ENCODE data around the gene APOB.

Gene APOB

GRCh38 chr2:21055879-21056790, 12.3 kb upstream of the APOB start:
- TF ChIP-seq POLR2A (IDR thresholded peaks at IDR 0.05; ENCODE audit: low read depth, low read length): no peak
- FAIRE-seq: no peak
- no peak for DNase-seq (ENCODE audit: insufficient read length, low spot score)

GRCh38 chr2:21055451-21055850, 11.6 kb upstream of the APOB start:
- TF ChIP-seq POLR2A (IDR thresholded peaks at IDR 0.05; ENCODE audit: low read depth, low read length): no peak
- no peak for DNase-seq (ENCODE audit: insufficient read length, low spot score)
- FAIRE-seq: no peak

GRCh38 chr2:21054011-21054410, 10.1 kb upstream of the APOB start:
- DNase-seq (ENCODE audit: insufficient read length, low spot score) (no peak), FAIRE-seq (no peak)
- TF ChIP-seq POLR2A (IDR thresholded peaks at IDR 0.05; ENCODE audit: low read depth, low read length): no peak

GRCh38 chr2:21052044-21052443, 8.2 kb upstream of the APOB start:
- no peak for TF ChIP-seq POLR2A (IDR thresholded peaks at IDR 0.05; ENCODE audit: low read depth, low read length)
- no peak for DNase-seq (ENCODE audit: insufficient read length, low spot score)
- FAIRE-seq: no peak

GRCh38 chr2:21050164-21050563, 6.3 kb upstream of the APOB start:
- TF ChIP-seq POLR2A (IDR thresholded peaks at IDR 0.05; ENCODE audit: low read depth, low read length): no peak
- FAIRE-seq: no peak
- DNase-seq (ENCODE audit: insufficient read length, low spot score): no peak

GRCh38 chr2:21047141-21048009, 3.5 kb upstream of the APOB start:
- DNase-seq (ENCODE audit: insufficient read length, low spot score) (no peak), FAIRE-seq (no peak)
- TF ChIP-seq POLR2A (IDR thresholded peaks at IDR 0.05; ENCODE audit: low read depth, low read length): no peak

GRCh38 chr2:21046506-21046905, 2.6 kb upstream of the APOB start:
- DNase-seq (ENCODE audit: insufficient read length, low spot score) (no peak), FAIRE-seq (no peak)
- TF ChIP-seq POLR2A (IDR thresholded peaks at IDR 0.05; ENCODE audit: low read depth, low read length): no peak

- DNase-seq (ENCODE audit: insufficient read length, low spot score) (no peak), FAIRE-seq (no peak)
- no peak for TF ChIP-seq POLR2A (IDR thresholded peaks at IDR 0.05; ENCODE audit: low read depth, low read length)
Measured at GRCh38 chr2:21044694-21045371, 960 bp upstream of the APOB start.

GRCh38 chr2:21042958-21043743, 722 bp downstream of the APOB start:
- FAIRE-seq (no peak), DNase-seq (ENCODE audit: insufficient read length, low spot score) (peak; percentile 56)
- TF ChIP-seq POLR2A (IDR thresholded peaks at IDR 0.05; ENCODE audit: low read depth, low read length): no peak

- no peak for TF ChIP-seq POLR2A (IDR thresholded peaks at IDR 0.05; ENCODE audit: low read depth, low read length)
- no peak for FAIRE-seq
- no peak for DNase-seq (ENCODE audit: insufficient read length, low spot score)
Measured at GRCh38 chr2:21042708-21042957, 1.2 kb downstream of the APOB start.

GRCh38 chr2:21041943-21042707, 1.7 kb downstream of the APOB start:
- no peak for TF ChIP-seq POLR2A (IDR thresholded peaks at IDR 0.05; ENCODE audit: low read depth, low read length)
- no peak for FAIRE-seq
- DNase-seq (ENCODE audit: insufficient read length, low spot score): no peak

GRCh38 chr2:21041462-21041861, 2.4 kb downstream of the APOB start:
- no peak for FAIRE-seq

More at GRCh38 chr2:21041462-21041861, 2.4 kb downstream of the APOB start:
- TF ChIP-seq POLR2A (IDR thresholded peaks at IDR 0.05; ENCODE audit: low read depth, low read length): no peak
- DNase-seq (ENCODE audit: insufficient read length, low spot score): no peak
